ENCODE results near the gene SYT2. TPM values are rescaled to one million over a fixed set of nuclear protein-coding genes. Genes with fewer than 3 reads are reported as not detected.

SYT2 gene
- total RNA-seq, 2 donors from 2014 or later, result under 0.01 TPM; not detected in 1

DNA sequence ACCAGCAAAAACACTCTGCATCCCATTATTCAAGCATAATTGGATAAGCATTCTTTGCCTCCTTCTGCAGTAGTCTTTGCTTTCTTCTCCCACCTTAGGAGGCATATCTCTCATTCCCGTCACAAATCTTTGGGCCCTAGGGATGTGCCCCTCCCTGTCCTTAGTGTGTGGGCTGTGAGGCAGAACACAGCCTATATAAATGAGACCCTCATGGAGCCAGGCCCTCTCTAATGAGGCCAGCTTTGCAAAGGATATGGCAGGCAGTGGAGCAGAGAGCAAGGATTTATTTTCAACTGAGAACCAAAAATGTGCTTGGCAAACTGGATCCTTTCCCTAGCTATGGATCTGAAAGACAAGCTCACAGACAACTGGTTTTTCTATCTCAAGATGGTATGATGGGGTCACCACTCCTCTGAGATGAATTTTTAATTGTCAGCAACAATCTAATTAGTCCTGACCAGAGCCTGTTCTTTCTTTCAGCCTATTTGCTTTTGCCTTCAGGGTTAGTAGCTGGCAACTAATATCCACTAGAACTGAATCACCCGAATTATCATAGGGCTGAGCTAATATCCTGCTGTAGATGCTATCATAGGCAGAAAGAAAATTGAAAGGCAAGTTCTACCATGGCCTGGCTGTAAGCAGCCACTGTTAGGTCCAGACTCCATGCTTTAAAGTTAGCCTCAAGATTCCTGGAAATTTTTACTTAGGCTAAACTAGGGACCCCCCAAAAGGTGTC lies 134.2 kb downstream of the SYT2 start:
- H3K9me3 ChIP-seq, result no peaks in the 10 kb centered on the region
- no peak for DNase-seq (ENCODE audit: low spot score)
- no peaks in the 10 kb centered on the region for H3K27me3 ChIP-seq (replicated peaks; ENCODE audit: insufficient read depth)
- peak overlapping the region; percentile 53 to 59 for H3K27ac ChIP-seq
- peaks cover 59% of the 10 kb centered on the region for H3K36me3 ChIP-seq
- peaks cover 30 to 96% of the 10 kb centered on the region in 2 donors for H3K4me1 ChIP-seq (ENCODE audit: control insufficient read depth in 1 of 2, low read depth in 2 of 2)
- TF ChIP-seq, protein P1, sequence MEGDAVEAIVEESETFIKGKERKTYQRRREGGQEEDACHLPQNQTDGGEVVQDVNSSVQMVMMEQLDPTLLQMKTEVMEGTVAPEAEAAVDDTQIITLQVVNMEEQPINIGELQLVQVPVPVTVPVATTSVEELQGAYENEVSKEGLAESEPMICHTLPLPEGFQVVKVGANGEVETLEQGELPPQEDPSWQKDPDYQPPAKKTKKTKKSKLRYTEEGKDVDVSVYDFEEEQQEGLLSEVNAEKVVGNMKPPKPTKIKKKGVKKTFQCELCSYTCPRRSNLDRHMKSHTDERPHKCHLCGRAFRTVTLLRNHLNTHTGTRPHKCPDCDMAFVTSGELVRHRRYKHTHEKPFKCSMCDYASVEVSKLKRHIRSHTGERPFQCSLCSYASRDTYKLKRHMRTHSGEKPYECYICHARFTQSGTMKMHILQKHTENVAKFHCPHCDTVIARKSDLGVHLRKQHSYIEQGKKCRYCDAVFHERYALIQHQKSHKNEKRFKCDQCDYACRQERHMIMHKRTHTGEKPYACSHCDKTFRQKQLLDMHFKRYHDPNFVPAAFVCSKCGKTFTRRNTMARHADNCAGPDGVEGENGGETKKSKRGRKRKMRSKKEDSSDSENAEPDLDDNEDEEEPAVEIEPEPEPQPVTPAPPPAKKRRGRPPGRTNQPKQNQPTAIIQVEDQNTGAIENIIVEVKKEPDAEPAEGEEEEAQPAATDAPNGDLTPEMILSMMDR (IDR thresholded peaks at IDR 0.05), result no peak
- H3K4me3 ChIP-seq, result no peak overlapping the region
- no peak for ATAC-seq (ENCODE audit: insufficient number of reproducible peaks, low FRiP score, low read depth)

DNA sequence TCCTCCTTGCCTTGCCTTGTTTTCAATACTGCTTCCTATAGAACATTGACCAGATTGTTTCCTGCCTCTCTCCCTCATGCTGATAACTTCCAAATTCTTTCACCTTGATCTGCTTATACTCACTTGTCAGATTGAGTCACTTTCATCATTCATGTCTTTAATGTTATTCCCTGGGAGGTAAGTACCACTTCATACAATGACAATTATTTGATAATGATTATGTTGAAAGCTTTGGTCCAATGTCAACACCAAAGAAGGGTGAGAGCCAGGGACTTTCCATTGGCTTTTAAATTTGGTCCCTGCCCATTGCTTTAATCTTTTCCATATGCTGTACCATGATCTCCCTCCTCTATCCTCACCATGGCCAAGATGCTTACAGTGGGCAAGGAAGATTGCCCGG lies 137.4 kb downstream of the SYT2 start:
- peak overlapping the region; percentile 53 to 73 for H3K27ac ChIP-seq

DNA sequence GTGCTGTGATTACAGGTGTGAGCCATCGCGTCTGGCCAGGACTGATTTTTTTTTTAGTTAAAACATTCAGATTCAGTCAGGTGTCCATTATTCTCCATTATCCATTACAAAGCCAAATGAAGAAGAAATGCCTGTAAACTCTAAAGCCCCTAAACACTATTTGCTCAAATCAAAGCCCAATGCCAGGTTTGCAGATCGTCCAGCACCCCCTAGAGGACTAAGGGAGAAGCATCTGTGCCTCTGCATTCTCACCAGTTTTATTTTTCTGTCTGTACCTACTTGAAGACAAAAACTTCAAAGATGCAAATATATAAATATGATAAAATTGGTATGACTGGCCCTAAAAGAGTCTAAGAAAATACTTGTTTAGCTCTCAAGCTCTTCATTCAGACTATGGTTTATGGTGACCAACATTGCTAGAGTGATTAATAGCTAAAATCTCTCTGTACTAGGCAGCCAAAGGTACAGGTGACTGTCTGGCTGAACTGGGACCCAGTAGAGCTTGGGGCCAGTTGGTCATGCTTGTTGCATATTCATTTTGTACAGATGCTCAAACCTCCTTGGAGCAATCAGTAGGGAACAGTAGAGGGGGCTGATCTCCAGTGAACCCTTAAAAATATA lies 138.4 kb downstream of the SYT2 start:
- no peaks in the 10 kb centered on the region for H3K9me3 ChIP-seq
- TF ChIP-seq, protein P1 (IDR thresholded peaks at IDR 0.05), result peak; percentile 75
- no peak overlapping the region for H3K4me3 ChIP-seq
- ATAC-seq (ENCODE audit: insufficient number of reproducible peaks, low FRiP score, low read depth), result no peak
- H3K27me3 ChIP-seq (replicated peaks; ENCODE audit: insufficient read depth), result no peaks in the 10 kb centered on the region
- no peak for DNase-seq (ENCODE audit: low spot score)
- H3K27ac ChIP-seq, result peak overlapping the region; percentile 53 to 73
- peaks cover 33 to 97% of the 10 kb centered on the region in 2 donors for H3K4me1 ChIP-seq (ENCODE audit: control insufficient read depth in 1 of 2, low read depth in 2 of 2)
- H3K36me3 ChIP-seq, result peaks cover 63% of the 10 kb centered on the region

More for the DNA sequence above, 137.4 kb downstream of the SYT2 start:
- Histone ChIP-seq H3K4me3 (no peak overlapping the region), H3K27me3 (replicated peaks; ENCODE audit: insufficient read depth) (no peaks in the 10 kb centered on the region), H3K36me3 (peaks cover 63% of the 10 kb centered on the region), H3K4me1 (ENCODE audit: control insufficient read depth in 1 of 2, low read depth in 2 of 2) (peaks cover 32 to 97% of the 10 kb centered on the region in 2 donors), H3K9me3 (no peaks in the 10 kb centered on the region)
- ATAC-seq (ENCODE audit: insufficient number of reproducible peaks, low FRiP score, low read depth) (no peak), DNase-seq (ENCODE audit: low spot score) (no peak)
- TF ChIP-seq, protein P1 (IDR thresholded peaks at IDR 0.05), result no peak

DNA sequence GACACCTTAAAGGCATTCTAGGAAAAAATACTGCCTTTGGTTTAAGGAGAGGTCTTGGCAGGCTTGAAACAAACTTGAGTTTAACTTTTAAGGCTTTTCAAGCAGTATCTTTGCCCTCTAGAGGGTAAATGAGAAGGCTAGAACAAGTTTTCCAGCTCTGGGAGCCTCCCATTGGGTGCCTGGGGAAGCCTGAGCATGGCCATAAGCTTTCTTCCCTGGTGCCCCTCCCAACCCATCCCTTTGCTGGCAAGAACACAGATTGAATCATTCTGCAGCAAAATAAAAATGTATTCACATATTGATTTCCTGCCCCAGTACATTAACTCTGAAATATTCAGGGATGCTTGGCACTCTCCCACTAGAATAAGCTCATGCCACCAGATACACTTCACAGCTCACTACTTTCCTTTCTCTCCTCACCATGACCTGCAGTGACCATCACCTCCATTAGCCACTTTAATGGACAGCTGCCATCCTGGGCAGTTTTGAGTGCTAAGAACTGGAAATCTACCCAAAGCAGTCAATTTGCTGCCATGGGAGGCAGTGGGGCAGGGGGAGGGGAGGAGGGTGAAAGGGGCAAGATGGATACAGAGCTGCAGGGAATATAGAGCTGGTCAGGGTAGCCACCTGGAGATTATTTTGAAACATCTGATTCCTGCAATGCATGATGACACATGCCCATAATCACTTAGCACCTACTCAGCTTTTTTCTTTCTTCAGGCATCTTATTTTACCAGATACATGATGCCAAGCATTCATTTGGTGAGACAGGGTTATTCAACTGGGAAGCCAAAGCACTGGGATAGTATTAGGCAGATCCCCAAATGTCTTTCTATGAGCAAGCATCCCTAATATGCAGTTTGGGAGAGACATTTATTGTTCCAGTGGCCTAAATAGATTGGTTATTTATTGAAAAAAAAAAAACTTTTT lies 140.6 kb downstream of the SYT2 start:
- TF ChIP-seq, protein P1 (IDR thresholded peaks at IDR 0.05), result no peak

More for the DNA sequence above, 140.6 kb downstream of the SYT2 start:
- peak overlapping the region; percentile 57 to 73 for H3K27ac ChIP-seq
- H3K9me3 ChIP-seq, result no peaks in the 10 kb centered on the region
- peaks cover 49 to 97% of the 10 kb centered on the region in 2 donors for H3K4me1 ChIP-seq (ENCODE audit: control insufficient read depth in 1 of 2, low read depth in 2 of 2)
- no peaks in the 10 kb centered on the region for H3K27me3 ChIP-seq (replicated peaks; ENCODE audit: insufficient read depth)
- no peak overlapping the region for H3K4me3 ChIP-seq
- ATAC-seq (ENCODE audit: insufficient number of reproducible peaks, low FRiP score, low read depth) (no peak), DNase-seq (ENCODE audit: low spot score) (no peak)
- peaks cover 55% of the 10 kb centered on the region for H3K36me3 ChIP-seq

All from thoracic aorta (tissue), 2 donors.